HAP-1 (cell line): ENCODE results near the gene NHSL1.

ENCODE experiments used
- DNase-seq, 2 experiments: peaks; one replicate each; pipeline ENCODE4 v3.0.0-alpha.2; 2016 to 2020; ENCODE audit warnings: low spot score in 2 of 2
- H3K27me3 ChIP-seq: fragments of 250-450 bp; sonication (Bioruptor Pico); 2 replicates; pipeline ENCODE4 v1.5.1; 2020; ENCODE audit warnings: low read depth, mild to moderate bottlenecking, moderate library complexity
- H3K36me3 ChIP-seq: fragments of 250-450 bp; sonication (Bioruptor Pico); replicated peaks from 2 replicates; pipeline ENCODE4 v1.5.1; 2020; ENCODE audit warnings: mild to moderate bottlenecking
- H3K4me1 ChIP-seq: fragments of 250-450 bp; sonication (Bioruptor Pico); 2 replicates; pipeline ENCODE4 v1.5.1; 2020; ENCODE audit warnings: mild to moderate bottlenecking
- H3K4me3 ChIP-seq: fragments of 250-450 bp; sonication (Bioruptor Pico); 2 replicates; pipeline ENCODE4 v1.5.1; 2020; ENCODE audit warnings: mild to moderate bottlenecking, moderate library complexity
- H3K9me3 ChIP-seq: fragments of 250-450 bp; sonication (Bioruptor Pico); 2 replicates; pipeline ENCODE4 v1.5.1; 2020; ENCODE audit warnings: mild to moderate bottlenecking, moderate library complexity
- in situ Hi-C: fragments of 300-500 bp; cut with MboI; formaldehyde crosslinking; loops from 3 replicates; pipeline ENCODE4 v1.14.3; 2020; ENCODE audit warnings: low sequenced_read_pairs, inconsistent platforms, mixed read lengths

Gene NHSL1

DNA sequence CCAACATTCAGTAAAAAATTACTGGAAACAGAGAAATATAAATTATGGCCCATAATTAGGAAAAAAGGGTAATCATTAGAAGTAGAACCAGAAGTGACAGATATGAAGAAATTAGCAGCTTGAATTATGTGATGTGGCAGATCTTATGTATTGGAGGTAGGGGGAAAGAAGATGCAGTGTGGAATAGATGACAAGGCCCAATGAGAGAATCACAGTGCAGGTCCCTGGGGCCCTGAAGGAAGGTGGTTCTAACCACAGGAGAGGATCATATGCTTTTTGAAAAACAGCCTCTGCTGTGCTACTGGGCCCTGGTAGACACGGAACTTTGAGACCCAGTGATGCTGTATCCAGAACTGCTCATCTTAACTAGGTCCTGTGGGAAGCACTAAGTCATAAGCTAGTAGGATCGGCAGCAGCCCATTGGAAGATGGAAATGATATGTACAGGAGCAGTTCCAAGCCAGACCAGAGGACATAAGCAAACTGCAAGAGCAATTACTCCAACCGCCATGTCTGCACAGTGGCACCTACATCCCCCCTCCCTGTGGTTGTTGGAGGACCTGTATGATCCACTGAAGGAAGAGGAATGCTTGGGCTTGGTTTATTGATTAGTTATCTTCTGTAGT, 81.1 kb downstream of the NHSL1 start:
- Histone ChIP-seq H3K4me1 (no peaks in the 10 kb centered on the region), H3K4me3 (no peak overlapping the region), H3K27me3 (no peaks in the 10 kb centered on the region), H3K9me3 (no peaks in the 10 kb centered on the region), H3K36me3 (peaks cover 34% of the 10 kb centered on the region)
- no peak for DNase-seq
- in situ Hi-C loops = loop anchor here (10.0 kb wide), 1 partner anchor 303 kb away; no protein-coding TSS in a partner anchor

DNA sequence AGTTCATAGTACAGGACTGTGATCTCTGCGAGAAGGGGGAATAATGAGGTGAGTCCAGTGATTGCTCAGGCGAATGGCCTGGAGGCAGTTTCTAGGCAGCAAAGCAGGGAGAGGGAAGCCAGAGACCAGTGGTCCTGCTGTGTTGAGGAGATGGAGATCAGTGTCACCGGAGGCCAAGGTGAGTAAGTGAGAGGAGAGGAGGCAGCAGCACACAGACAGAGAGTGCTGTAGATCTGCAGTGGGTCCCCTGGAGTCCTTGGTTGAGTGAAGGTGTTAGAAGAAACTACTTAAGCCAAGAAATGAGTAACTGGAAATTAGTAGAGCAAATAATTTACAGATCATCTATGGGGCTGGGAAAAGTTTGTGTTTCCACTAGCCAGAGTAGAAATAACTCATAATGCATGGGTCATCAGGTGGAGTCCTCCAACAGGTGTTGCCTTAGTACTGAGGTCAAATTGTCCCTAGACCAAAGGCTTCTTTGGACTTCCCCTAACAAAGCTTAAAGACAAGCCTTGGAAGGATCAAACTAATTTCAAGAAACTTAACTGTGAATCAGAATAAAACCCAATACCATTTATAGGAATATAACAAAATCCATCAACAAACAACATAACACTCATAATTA, 81.7 kb downstream of the NHSL1 start:
- Histone ChIP-seq H3K4me3 (no peak overlapping the region), H3K27me3 (no peaks in the 10 kb centered on the region), H3K4me1 (no peaks in the 10 kb centered on the region), H3K9me3 (no peaks in the 10 kb centered on the region), H3K36me3 (peaks cover 38% of the 10 kb centered on the region)
- in situ Hi-C loops = loop anchor here (10.0 kb wide), 1 partner anchor 303 kb away; no protein-coding TSS in a partner anchor
- no peak for DNase-seq

DNA sequence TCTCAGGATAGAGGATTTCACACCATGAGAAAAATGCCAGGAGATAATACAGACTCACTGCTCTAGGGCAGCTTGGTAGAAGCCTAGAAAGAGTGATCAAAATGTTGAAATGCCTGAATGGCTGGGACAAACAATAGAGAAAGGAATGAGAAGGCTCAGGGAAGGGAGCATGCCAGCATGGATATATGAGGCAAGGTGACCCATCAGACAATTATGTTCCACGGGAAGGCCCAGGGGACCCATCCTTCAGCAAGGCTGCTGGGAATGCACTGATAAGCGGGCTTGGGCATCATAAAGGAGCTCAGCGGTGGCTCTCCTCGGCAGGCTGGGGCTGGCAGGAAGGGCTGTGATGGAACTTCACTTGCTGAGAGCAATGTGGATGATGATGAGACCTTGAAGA, 83.1 kb downstream of the NHSL1 start:
- H3K4me3 ChIP-seq = no peak overlapping the region
- in situ Hi-C loops = loop anchor here (10.0 kb wide), 1 partner anchor 301 kb away; no protein-coding TSS in a partner anchor
- H3K9me3 ChIP-seq = no peaks in the 10 kb centered on the region
- no peaks in the 10 kb centered on the region for H3K4me1 ChIP-seq
- peaks cover 43% of the 10 kb centered on the region for H3K36me3 ChIP-seq
- no peak for DNase-seq
- no peaks in the 10 kb centered on the region for H3K27me3 ChIP-seq

DNA sequence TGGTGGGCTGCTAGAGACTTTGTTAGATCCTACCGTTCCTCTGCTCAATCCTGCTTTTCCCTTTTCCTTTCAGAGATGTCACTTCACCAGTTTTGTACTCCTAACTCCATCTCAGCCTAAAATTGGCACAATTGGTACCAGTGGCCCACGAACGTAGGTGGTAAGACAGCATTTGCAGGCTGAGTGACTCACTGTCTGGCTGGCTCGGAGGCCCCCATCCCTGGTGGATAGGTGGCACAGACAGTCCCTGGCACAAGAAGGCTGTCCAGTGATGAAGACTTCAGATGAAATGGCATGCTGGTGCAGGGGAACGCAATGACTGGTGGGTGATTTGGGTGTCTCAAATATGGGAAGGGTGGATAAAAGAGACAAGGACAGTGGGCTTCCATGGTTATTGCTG, 84.2 kb downstream of the NHSL1 start:
- no peaks in the 10 kb centered on the region for H3K4me1 ChIP-seq
- H3K4me3 ChIP-seq = no peak overlapping the region
- no peak for DNase-seq
- H3K36me3 ChIP-seq = peaks cover 49% of the 10 kb centered on the region
- no peaks in the 10 kb centered on the region for H3K27me3 ChIP-seq
- in situ Hi-C loops = loop anchor here (10.0 kb wide), 1 partner anchor 300 kb away; no protein-coding TSS in a partner anchor
- H3K9me3 ChIP-seq = no peaks in the 10 kb centered on the region

DNA sequence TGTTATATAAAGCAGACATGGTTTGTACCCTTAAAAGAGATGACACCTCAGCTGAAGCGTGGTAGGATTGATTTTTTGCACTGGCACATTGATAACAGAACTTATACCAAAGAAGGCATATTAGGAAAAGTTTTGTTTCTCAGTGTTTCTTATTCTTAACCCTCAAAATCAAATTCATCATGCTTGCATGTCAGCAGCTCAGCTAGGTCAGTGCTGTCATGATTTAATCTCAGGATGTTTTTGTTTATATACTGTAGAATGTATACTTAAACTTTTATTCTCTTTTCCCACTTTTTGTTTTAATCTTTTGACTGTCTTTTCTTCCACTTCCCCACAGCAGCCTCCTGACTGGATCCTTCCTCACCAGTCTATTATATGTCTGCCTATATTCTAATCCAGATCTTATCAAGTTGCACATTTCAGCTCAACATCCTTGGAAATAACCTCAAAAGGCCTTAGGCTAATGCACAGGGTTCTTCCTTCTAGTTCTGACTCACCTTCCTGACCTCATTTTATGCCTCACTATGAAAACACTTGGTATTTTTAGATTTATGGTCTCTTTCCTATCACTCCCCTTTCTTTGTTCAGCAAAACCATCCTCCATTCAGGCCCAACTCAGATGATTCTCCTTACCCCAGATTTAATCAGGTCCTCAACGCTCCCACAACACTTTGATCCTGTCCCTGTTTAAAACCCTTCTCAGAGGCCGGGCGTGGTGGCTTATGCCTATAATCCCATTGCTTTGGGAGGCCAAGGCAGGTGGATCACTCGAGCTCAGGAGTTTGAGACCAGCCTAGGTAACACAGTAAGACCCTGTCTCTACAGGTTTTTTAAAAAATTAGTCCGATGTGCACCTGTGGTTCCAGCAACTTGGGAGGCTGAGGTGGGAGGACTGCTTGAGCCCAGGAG, 88.1 kb downstream of the NHSL1 start:
- H3K4me3 ChIP-seq = no peak overlapping the region
- no peaks in the 10 kb centered on the region for H3K9me3 ChIP-seq
- no peaks in the 10 kb centered on the region; the same call in 1 of the 2 replicates for H3K4me1 ChIP-seq
- no peak for DNase-seq
- H3K27me3 ChIP-seq = no peaks in the 10 kb centered on the region
- H3K36me3 ChIP-seq = peaks cover 77% of the 10 kb centered on the region
- in situ Hi-C loops = loop anchor here (10.0 kb wide), 1 partner anchor 296 kb away; no protein-coding TSS in a partner anchor

DNA sequence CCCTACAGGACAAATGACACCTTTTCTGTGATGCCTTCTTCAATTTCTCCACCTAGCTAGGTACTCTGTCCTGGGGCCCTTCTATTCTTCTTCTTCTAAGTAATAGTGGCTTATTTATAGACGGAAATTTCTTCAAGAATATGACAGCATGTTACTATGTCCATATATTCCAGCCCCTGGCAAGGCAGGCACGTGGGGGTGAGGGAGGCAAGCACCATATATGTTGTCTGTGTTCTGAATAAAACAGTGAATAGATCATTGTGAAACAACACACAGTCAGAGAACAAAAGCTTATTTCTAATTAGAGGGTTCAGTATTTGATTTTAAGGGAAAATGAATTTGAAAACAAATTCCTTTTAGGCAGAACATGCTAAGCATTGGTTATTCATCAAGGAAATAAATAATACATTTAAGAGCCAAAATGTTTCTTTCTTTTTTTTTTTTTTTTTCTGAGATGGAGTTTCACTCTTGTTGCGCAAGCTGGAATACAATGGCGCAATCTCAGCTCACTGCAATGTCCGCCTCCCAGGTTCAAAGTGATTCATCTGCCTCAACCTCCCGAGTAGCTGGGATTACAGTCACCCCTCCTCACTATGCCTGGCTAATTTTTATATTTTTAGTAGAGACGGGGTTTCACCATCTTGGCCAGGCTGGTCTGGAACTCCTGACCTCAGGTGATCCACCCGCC, 89.1 kb downstream of the NHSL1 start:
- H3K9me3 ChIP-seq = no peaks in the 10 kb centered on the region
- H3K36me3 ChIP-seq = peaks cover 82% of the 10 kb centered on the region
- in situ Hi-C loops = loop anchor here (10.0 kb wide), 1 partner anchor 295 kb away; no protein-coding TSS in a partner anchor
- no peak for DNase-seq
- no peaks in the 10 kb centered on the region for H3K27me3 ChIP-seq
- H3K4me1 ChIP-seq = peaks cover 9% of the 10 kb centered on the region
- no peak overlapping the region for H3K4me3 ChIP-seq

DNA sequence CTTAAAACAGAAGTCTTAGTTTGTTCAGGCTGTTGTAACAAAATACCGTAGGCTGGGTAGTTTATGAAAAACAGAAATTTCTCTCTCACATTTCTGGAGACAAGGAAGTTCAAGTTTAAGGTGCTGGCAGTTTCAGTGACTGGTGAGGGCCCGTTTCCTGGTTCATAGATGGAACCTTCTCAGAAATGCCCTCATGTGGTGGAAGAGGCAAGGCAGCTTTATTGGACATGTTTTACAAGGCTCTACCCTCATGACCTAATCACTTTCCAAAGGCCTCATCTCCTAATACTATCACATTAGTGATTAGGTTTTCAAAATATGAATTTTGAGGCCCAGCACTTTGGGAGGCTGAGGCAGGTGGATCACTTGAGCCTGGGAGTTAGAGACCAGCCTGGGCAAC, 92.9 kb downstream of the NHSL1 start:
- in situ Hi-C loops = no loop called here
- no peaks in the 10 kb centered on the region for H3K27me3 ChIP-seq
- H3K4me1 ChIP-seq = peaks cover 16% of the 10 kb centered on the region
- no peaks in the 10 kb centered on the region for H3K9me3 ChIP-seq
- H3K4me3 ChIP-seq = no peak overlapping the region
- H3K36me3 ChIP-seq = peaks cover 54% of the 10 kb centered on the region
- DNase-seq = no peak

DNA sequence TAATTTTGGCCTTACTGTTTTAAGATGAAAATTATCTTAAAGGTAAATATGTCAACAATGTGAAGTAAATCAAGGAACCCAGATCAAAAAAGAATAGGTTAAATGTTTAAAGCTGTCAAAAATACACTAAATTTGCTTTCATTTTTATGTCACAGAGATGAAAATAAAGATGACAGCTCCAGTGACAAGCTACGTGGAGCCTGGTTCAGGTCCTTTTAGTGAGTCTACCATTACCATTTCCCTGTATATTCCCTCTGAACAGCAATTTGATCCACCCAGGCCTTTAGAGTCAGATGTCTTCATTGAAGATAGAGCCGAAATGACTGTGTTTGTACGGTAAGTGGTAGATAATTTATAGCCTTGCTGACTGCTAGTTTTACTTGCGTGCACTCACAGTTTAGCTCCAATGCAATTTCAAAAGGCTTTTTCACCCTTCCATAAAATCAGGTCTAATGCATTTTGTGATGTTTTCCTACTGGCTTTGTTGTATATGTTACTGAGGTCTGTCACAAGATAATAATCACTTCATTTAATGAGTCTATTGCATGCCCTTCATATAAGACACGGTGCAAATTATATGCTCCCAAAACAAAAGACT, 93.4 kb downstream of the NHSL1 start:
- in situ Hi-C loops = no loop called here
- H3K36me3 ChIP-seq = peaks cover 48% of the 10 kb centered on the region
- H3K9me3 ChIP-seq = no peaks in the 10 kb centered on the region
- H3K4me1 ChIP-seq = peaks cover 16% of the 10 kb centered on the region
- H3K4me3 ChIP-seq = no peak overlapping the region
- no peaks in the 10 kb centered on the region for H3K27me3 ChIP-seq
- no peak for DNase-seq

DNA sequence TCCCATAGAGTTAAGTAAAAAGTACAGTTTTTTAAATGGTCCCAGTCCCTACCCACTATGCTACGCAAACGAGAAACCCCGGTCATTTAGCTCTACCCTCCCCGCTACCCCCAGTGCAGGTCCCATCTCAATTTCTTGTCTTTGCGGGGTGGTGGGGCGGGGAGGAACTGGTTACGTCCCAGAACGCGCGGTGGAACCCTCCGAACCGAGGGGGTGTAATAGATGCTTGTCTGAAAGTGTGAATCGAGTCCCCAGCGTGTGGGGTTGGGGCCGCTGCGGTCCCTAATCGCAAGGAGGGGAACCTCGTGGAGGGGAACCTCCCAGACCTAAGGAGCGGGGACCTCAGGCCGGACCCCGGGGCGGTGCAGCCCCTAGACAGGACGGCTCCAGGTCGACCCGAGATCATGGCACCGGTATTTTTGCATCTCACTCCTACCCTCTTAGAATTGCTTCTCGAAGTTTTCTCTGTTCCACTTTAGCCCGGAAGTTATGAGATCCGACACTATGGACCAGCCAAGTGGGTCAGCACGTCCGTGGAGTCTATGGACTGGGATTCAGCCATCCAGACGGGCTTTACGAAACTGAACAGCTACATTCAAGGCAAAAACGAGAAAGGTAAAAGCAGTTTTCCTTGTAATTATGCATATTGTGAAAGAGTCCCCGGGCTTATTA, 94.5 kb downstream of the NHSL1 start:
- in situ Hi-C loops = no loop called here
- peak in 1 of 2 experiments; percentile 33 for DNase-seq
- no peaks in the 10 kb centered on the region for H3K9me3 ChIP-seq
- peaks cover 41% of the 10 kb centered on the region for H3K36me3 ChIP-seq
- H3K4me1 ChIP-seq = peaks cover 16% of the 10 kb centered on the region
- peak overlapping the region; percentile 69 for H3K4me3 ChIP-seq
- H3K27me3 ChIP-seq = no peaks in the 10 kb centered on the region

DNA sequence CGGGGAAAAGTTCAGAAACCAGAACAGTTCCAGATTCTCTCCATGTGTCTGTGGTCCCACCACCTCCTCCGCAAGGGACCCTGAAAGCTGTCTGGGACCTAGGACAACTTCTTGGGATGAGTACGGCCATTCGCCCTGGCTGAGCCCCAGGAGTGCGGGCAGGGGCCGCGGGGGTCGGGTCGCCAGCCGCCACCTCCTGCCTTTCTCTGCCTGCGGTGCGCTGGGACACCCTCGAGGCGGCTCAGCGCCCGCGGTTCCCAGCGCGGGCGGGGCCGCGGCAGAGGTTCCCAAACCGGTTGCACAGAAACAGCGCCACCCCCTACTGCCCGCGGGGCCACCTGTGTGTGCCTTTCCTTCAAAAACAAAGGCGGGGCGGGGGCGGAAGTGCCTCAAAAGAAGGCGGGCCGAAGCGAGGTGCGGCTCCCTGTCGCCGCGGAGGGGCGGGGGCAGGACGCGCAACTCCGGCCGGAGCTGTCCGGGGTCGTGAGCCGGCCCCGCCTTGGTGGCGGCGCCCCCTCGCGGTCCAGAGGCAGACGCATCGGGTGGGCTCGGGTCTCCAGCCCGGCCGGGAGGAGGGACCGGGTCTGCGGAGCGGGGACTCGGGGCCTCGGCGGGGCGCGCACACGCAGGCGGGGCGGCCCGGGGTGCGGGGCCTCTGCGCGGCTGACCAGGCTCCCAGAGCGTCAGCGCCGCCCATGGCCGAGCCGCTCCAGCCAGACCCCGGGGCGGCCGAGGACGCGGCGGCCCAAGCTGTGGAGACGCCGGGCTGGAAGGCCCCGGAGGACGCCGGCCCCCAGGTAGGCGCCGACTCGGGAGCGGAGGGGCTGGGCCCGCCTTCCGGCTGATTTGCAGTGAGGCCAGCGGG, 95.3 kb downstream of the NHSL1 start, which contains the start of gene HEBP2:
HEBP2 (plus strand) TSS at position 423 of the 865 bp plus-strand sequence; CDS start at position 696, 273 bp downstream.
- Histone ChIP-seq H3K4me3 (peak within 1 kb of the TSS; percentile 69), H3K9me3 (no peaks in the 10 kb centered on the region), H3K4me1 (peaks cover 16% of the 10 kb centered on the region), H3K27me3 (no peaks in the 10 kb centered on the region), H3K36me3 (peaks cover 33% of the 10 kb centered on the region)
- in situ Hi-C loops = no loop called here
- peak; percentile 91 to 100 for DNase-seq

DNA sequence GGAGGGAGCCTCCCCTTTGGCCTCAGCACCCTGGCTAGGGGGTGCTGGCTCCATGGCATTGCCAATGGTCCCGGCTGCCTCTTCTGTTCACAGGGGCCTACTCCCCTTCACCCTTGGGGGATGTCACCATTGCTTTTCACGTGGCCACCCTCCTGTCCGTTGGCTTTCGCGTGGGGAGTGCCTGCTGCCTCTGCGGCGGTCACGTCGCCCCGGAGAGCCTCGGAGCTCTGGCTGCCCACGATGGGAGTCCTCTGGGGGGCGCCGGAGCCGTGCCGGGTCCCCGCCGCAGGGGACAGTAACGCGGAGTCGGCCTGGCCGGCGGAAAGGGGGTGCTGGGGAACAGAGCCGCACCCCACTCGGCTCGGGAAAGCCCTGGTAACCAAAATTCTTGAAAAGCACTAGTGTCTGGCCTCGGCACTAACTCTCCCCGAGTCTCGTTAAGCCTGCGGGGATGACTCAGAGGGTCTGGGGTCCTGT, 95.9 kb downstream of the NHSL1 start:
- peak in 1 of 2 experiments; percentile 50 for DNase-seq

DNA sequence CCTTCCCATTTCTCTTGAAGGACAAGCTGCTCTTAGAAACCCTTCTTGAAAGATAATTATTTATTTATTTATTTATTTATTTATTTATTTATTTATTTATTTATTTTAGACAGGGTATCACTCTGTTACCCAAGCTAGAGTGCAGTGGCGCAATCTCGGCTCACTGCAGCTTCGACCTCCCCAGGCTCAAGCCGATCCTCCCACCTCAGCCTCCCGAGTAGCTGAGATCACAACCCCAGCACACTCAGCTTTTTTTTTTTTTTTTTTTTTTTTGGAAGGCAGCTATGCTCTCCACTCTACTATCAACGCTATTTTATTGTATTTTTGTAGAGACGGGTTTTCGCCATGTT, 96.5 kb downstream of the NHSL1 start:
- in situ Hi-C loops = no loop called here
- Histone ChIP-seq H3K27me3 (no peaks in the 10 kb centered on the region), H3K9me3 (no peaks in the 10 kb centered on the region), H3K36me3 (peaks cover 21% of the 10 kb centered on the region), H3K4me1 (peaks cover 16% of the 10 kb centered on the region), H3K4me3 (no peak overlapping the region)
- no peak for DNase-seq

More for the DNA sequence above, 95.9 kb downstream of the NHSL1 start:
- Histone ChIP-seq H3K4me3 (peak overlapping the region; percentile 69), H3K36me3 (peaks cover 27% of the 10 kb centered on the region), H3K27me3 (no peaks in the 10 kb centered on the region), H3K4me1 (peaks cover 16% of the 10 kb centered on the region), H3K9me3 (no peaks in the 10 kb centered on the region)
- in situ Hi-C loops = no loop called here
